GM10266 (cell line): ENCODE measurements around the gene MID1.

Source experiments
- DNase-seq: peaks from one replicate; pipeline ENCODE4 v3.0.0; 2012; ENCODE audit errors: extremely low spot score
- CTCF ChIP-seq: IDR thresholded peaks from 2 replicates; pipeline ENCODE4 v1.5.1; 2012; ENCODE audit warnings: mild to moderate bottlenecking, low read depth; ENCODE audit not compliant: control insufficient read depth, insufficient read depth; ENCODE audit errors: missing control alignments

Gene MID1

GRCh38 chrX:10512741-10513140 is 107.6 kb downstream of the MID1 start:
- TF ChIP-seq CTCF: no peak
- DNase-seq: no peak

GRCh38 chrX:10512258-10512657 is 108.1 kb downstream of the MID1 start:
- no peak for TF ChIP-seq CTCF

GRCh38 chrX:10509397-10509796 is 111.0 kb downstream of the MID1 start:
- no peak for DNase-seq
- no peak for TF ChIP-seq CTCF

More at GRCh38 chrX:10512258-10512657, 108.1 kb downstream of the MID1 start:
- DNase-seq: no peak

GRCh38 chrX:10508891-10509290 is 111.5 kb downstream of the MID1 start:
- DNase-seq: no peak

GRCh38 chrX:10507876-10508275 is 112.5 kb downstream of the MID1 start:
- no peak for TF ChIP-seq CTCF
- DNase-seq: no peak

More at GRCh38 chrX:10508891-10509290, 111.5 kb downstream of the MID1 start:
- no peak for TF ChIP-seq CTCF

- TF ChIP-seq CTCF: no peak
- DNase-seq: no peak
Observed at GRCh38 chrX:10507181-10507580, 113.2 kb downstream of the MID1 start.

- DNase-seq: no peak
- no peak for TF ChIP-seq CTCF
Observed at GRCh38 chrX:10506781-10507180, 113.6 kb downstream of the MID1 start.
